Liver (tissue), 2 donors: ENCODE measurements around the gene SCN8A.

Experiments used
- EGR1 ChIP-seq, 2 donors: IDR thresholded peaks; 2 replicates each; pipeline ENCODE4 v1.6.1; 2016 to 2018; ENCODE audit warnings: antibody characterized with exemption in 2 of 2, low read depth in 2 of 2
- YY1 ChIP-seq: IDR thresholded peaks from 2 replicates; pipeline ENCODE4 v1.6.1; 2016; ENCODE audit warnings: antibody characterized with exemption, mild to moderate bottlenecking
- donor health status: healthy.

GRCh38 chr12:51814311-51815088 lies 223.5 kb downstream of the SCN8A start:
- peak; percentile 71 for TF ChIP-seq YY1
- no peak for TF ChIP-seq EGR1 (IDR thresholded peaks at IDR 0.05; ENCODE audit: low read depth in 2 of 2)
